NOMO-1 treated with DMSO at 0.1 percent for 48 hours (cell line): ENCODE data around the gene HPS5.
"Not testable (repeated sequence)": the region's sequence is repeated elsewhere in the genome, so short reads cannot be mapped to it uniquely, and the experiment has no call there.

ENCODE experiments used
- DNase-seq: peaks from one replicate; lab custom pipeline; 2025; ENCODE audit not compliant: unreplicated experiment; lab: John Stamatoyannopoulos, UW

HPS5 gene

DNA sequence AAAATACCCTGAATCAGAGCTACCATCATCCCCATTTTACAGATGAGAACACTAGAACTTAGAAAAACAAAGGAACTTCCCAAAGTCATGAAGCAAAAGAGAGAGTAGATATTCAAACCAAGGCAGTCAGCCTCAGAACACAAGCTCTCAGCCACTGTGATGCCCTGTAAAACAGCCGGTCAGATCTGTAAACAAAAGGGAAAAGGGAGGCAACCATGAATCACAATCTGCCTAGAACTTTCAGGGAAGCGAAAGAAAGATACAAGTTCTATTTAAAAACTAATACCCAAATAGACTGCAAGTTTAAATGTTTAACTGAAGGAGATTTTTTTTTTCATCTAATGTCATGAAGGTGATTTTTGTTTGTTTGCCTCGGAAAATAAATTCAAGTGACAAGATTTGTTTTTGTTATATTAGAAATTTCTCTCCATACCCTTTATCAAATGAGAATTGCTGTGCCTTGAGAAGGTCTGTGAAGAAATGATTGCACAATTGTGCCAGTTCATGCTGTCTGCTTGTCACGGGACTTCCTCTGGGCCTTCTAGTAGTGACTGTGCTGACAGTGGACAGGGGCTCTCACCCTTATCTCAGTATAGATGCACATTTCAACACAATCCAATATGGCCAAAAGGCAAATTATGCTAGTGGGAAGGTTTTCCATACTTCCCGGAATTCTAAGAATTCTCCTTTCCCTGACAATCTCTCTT lies 44.2 kb downstream of the HPS5 start:
- DNase-seq: peak; percentile 89

DNA sequence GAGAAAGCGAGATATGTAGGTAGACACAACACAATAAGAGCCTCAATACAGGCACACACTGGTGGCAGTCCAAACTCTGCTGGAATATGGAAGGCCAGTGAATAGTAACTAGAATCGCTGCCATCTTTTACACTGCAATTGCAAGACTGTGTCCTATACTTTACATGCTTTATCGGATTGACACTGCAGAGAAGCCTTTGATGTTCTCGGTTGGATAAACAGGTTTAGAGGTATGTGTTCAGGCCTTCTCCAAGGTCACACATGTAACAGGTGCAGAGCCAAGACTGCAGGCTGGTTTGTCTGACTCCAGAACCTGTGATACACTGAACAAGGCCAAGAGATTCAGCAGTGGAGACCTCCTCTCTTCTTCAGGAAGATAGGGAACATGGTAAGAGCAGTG lies 50.7 kb downstream of the HPS5 start:
- DNase-seq: no peak

DNA sequence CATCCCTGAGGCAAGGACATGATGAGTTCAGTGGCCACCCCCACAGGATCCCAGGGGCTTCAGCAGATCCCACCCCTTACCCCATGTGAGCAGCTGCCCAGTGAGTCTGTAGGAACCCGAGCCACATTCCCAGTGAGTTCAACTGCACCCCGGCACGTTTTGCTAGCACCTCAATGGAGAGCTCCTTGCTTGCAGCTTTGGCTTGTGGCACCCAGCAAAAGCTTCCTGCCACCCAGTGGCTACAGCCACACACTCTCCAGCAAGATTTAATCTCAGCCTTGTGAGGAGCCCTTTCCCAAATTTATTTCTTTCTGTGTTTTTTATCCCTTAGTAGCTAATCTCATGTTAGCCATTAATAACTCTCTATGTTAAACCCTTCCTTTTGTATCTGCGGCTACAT lies 51.8 kb downstream of the HPS5 start:
- no peak for DNase-seq

DNA sequence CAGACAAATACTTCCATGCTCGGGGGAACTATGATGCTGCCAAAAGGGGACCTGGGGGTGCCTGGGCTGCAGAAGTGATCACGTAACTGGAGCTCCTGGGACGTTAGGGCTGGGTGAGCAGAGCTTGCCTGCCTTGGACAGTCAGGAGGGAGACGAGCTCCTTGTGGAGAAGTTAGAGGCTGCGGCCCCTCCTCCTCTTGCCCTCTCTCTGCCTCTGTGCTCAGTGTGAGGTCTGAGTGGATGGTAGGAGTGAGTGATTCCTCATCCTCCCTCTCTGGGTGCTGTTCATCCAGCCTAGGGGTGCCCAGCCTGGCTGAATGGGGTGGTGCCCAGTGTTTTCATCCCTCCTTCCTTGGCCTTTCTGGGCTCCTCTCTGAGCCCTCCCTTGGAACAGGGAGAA lies 52.7 kb downstream of the HPS5 start:
- DNase-seq: not testable (repeated sequence)

DNA sequence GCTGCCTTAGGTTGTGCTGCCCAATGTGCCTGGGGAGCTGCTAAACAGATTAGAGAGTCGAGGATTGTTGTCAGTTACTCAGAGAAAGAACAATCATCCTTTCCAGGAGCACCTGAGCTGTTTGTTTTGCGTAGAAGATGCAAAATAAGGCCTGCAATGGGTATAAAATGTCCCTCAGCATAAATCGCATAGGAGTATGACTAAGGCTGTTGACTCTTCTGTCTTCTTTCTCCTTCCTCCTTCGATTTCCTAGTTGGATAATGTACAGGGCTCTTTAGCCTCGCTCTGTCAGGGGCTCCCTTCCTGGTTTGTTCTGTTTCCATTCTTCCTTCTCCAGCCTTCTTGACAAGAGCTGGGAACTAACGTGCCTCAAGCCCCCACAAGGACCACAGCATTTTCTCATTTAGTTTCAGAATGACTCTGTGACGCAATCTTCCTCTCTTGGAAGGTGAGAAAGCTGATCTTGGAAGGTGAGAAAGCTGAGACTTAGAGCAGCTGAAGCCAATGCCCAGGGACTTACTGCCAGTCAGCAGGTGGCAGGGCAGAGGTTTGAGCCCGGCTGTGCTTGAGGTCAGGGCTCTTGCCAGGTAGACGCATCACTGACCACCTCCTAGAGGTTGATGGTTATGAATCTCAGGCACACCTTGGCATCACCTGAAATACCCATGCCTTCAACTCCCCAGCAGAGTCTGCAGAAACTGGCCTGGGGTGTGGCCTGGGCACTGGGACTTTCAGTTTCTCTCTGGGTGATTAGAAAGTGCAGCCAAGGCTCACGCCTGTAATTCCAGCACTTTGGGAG lies 54.4 kb downstream of the HPS5 start:
- not testable (repeated sequence) for DNase-seq

DNA sequence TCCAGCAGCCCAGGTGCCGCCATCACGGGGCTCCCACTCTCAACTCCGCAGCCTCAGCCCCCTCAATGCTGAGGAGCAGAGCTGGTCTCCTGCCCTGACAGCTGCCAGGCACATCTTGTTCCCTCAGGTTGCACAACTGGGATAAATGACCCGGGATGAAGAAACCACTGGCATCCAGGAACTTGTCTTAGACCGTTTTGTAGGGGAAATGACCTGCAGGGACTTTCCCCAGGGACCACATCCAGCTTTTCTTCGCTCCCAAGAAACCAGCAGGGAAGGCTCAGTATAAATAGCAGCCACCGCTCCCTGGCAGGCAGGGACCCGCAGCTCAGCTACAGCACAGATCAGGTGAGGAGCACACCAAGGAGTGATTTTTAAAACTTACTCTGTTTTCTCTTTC lies 56.0 kb downstream of the HPS5 start, which contains the start of gene SAA1:
Gene SAA1 (plus strand): TSS at position 316 of the 400 bp plus-strand sequence. CDS start 624 bp downstream, outside the sequence.
- no peak for DNase-seq

DNA sequence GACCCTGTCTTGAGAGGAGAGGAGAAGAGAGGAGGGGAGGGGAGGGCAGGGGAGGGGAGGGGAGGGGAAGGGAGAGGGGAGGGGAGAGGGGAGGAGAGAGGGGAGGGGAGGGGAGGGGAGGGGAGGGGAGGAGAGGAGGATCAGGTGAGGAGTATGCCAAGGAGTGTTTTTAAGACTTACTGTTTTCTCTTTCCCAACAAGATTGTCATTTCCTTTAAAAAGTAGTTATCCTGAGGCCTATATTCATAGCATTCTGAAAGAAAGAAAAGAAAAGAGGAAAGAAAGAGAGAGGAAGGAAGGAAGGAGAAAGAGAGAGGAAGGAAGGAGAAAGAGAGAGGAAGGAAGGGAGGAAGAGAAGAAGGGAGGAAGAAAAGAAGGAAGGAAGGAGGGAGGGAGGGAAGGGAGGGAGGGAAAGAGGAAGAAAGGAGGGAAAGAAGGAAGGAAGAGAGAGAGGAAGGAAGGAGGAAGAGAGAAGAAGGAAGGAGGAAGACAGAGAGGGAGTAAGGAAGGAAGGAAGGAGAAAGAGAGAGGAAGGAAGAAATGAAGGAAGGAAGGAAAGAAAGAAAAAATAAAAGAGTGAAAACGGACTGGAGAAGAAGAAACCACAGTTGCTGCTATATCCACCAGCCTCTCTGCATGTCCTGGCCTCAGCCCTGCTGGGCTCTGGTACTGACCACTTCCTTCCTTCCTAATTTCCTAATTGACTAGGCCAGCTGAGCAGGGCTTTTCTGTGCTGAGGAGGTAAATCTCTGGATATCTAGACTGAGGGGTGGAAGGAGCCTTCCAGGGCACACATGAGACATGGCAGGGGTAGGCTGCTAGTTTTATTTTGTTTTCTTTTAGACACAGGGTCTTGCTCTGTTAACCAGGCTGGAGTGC lies 57.0 kb downstream of the HPS5 start:
- DNase-seq: no peak

DNA sequence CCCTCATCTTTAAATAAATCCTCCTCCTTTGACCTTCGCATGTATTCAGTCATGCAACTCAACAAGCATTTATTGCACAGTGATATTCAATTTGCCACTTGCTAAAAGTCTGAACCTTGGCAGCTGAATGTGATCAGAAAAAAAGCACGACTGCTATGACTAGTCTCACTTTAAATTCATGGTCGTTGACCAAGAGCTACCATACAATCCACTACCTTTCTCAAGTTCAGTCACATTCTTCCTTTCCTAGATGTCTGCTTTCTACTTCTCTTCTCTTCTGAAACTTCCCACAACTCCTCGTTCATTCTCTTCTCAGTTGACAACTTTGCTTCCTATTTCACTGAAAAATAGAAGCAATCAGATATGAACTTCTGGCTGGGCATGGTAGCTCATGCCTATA lies 57.9 kb downstream of the HPS5 start:
- no peak for DNase-seq

DNA sequence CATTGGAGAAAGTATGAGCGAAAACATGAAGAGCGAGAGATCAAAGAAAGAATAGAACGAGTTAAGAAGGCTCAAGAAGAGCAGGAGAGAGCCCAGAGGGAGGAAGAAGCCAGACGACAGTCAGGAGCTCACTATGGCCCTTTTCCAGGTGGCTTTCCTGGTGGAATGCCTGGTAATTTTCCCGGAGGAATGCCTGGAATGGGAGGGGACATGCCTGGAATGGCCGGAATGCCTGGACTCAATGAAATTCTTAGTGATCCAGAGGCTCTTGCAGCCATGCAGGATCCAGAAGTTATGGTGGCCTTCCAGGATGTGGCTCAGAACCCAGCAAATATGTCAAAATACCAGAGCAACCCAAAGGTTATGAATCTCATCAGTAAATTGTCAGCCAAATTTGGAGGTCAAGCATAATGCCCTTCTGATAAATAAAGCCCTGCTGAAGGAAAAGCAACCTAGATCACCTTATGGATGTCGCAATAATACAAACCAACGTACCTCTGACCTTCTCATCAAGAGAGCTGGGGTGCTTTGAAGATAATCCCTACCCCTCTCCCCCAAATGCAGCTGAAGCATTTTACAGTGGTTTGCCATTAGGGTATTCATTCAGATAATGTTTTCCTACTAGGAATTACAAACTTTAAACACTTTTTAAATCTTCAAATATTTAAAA lies 59.1 kb downstream of the HPS5 start:
- not testable (repeated sequence) for DNase-seq

DNA sequence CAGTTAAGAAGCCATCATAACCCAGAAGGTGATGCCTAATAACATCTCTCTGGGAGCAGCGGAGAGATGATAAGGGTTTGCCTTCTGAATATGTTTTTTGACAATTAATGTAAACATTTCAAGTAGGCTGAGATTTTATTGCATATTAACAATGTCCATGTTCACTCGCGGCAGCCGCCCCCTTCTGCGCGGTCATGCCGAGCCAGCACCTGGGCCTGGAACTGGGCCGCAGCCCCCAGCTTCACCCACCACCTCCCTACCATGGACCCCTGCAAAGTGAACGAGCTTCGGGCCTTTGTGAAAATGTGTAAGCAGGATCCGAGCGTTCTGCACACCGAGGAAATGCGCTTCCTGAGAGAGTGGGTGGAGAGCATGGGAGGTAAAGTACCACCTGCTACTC lies 60.2 kb downstream of the HPS5 start:
- DNase-seq: no peak

DNA sequence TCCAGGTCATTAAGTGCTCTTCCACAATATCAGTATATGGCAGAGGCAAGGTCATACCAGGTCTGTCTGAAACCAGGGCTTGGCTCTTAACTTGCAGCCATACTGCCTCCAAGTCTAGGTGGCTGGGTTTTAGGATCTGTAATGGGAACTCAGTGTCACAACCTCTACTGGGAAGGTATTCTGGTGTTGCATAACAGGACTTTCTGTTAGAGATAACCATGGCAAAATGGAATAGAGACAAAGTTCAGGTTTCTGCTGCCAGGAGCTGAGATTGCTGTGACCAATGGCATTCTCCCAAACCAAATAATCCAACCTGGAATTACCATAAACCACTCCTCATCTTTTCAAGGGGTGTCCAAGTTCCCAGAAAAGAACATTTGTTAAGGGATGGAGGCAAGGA lies 62.7 kb downstream of the HPS5 start:
- no peak for DNase-seq

DNA sequence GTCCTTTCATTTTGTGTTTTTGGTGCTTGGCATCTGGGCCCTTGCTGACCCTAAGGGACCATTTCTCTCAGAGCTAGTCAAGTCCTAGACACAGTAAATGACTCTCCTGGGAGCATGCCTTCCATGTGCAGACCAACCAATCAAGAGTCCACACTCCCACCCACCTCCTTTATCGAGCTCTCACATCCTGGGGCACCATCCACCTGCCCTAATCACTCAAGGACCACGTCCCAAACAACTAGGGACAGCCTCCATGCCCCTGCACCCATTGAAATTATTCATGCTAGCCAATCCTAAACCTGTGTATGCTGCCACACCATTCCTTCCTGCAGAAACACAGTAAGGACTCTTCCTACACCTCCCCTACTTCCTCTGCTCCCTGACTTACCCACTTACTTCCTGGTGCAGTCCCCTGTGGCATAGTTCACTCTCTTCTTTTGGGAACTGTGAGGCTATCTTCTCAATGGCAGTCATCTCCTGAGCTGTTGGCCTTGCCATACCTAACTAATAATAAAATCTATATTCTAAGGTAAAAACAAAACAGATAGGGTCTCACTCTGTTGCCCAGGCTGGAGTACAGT lies 67.1 kb downstream of the HPS5 start:
- DNase-seq: no peak

DNA sequence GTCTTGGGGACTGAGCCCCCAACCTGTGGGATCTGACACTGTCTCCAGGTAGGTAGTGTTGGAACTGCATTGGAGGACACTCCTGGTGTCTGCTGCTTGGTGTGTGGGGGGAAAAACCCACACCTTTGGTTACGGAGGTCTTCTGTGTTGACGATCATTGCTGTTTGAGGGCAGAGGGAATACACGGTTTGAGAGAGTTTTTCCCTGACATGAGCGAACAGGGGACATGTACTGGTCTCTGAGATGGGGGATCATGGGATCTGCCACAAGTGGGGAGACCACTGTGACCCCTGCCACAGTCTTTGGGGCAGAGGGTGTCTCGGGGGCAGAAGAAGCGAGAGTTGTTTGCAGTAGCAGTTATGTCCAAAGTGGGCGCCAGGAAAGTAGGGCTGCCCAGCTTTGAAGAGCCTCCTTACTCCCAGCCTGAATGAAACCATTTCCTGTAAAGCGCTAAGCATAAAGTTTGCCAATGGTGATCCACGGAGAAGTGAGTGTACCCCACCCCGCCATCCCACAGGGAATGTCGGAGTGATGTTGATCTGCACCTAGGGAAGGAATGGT lies 68.1 kb downstream of the HPS5 start:
- no peak for DNase-seq

DNA sequence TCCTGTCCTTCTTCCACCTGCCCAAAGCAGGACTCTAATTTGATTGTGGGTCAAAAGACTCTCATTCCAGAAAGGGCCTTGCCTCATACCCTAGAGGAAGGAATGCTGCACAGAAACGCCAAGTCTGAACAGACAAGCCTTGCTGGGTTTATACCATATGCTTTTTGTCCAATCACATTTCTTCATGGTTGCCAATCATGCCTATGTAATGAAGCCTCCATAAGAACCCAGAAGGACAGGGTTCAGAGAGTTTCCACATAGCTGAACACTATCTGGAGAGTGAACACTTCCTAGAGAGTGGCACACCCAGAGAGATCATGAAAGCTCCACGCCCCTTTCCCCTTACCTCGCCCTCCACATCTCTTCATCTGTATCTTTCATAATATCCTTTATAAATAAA lies 68.7 kb downstream of the HPS5 start:
- no peak for DNase-seq

DNA sequence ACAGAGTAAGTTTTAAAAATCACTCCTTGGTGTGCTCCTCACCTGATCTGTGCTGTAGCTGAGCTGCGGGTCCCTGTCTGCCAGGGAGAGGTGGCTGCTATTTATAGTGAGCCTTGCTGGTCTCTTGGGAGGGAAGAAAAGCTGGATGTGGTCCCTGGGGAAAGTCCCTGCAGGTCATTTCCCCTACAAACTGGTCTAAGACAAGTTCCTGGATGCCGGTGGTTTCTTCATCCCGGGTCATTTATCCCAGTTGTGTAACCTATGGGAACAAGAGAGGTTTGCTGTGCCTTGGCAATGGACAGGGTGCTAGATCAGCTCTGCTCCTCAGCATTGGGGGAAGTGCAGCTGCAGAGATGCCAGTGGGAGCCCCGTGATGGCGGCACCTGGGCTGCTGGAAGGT lies 73.4 kb downstream of the HPS5 start, which contains the start of gene SAA2:
Gene SAA2 (minus strand): TSS at position 108 of the 400 bp plus-strand sequence. CDS start 657 bp downstream, outside the sequence.
- DNase-seq: no peak

DNA sequence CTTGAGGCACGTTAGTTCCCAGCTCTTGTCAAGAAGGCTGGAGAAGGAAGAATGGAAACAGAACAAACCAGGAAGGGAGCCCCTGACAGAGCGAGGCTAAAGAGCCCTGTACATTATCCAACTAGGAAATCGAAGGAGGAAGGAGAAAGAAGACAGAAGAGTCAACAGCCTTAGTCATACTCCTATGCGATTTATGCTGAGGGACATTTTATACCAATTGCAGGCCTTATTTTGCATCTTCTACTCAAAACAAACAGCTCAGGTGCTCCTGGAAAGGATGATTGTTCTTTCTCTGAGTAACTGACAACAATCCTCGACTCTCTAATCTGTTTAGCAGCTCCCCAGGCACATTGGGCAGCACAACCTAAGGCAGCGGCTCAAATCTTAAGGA lies 74.8 kb downstream of the HPS5 start:
- not testable (repeated sequence) for DNase-seq

DNA sequence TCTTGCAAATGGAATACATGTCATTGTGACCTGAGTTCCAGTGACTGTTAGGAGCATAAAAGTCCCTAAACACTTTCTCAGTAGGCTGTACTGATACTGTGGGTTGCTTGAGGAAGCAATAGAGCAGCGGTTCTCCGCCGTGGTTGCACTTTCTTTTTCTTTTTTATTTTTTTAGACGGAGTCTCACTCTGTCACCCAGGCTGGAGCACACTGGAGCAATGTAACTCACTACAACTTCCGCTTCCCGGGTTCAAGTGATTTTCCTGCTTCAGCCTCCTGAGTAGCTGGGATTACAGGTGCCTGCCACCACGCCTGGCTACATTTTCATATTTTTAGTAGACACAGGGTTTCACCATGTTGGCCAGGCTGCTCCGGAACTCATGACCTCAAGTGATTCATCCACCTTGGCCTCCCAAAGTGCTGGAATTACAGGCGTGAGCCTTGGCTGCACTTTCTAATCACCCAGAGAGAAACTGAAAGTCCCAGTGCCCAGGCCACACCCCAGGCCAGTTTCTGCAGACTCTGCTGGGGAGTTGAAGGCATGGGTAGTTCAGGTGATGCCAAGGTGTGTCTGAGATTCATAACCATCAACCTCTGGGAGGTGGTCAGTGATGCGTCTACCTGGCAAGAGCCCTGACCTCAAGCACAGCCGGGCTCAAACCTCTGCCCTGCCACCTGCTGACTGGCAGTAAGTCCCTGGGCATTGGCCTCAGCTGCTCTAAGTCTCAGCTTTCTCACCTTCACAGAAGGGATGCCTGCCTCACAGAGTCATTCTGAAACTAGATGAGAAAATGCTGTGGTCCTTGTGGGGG lies 75.4 kb downstream of the HPS5 start:
- DNase-seq: peak; percentile 41

DNA sequence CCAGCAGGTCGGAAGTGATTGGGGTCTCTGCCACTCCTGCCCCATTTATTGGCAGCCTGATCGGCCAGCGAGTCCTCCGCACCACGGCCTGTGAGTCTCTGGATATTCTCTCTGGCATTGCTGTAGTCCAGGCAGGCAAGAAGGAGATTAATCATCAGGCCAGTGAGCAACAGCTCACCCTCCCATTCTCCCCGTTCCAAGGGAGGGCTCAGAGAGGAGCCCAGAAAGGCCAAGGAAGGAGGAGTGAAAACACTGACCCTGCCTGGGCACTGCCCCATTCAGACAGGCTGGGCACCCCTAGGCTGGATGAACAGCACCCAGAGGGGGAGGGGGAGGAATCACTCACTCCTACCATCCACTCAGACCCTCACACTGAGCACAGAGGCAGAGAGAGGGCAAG lies 76.5 kb downstream of the HPS5 start:
- no peak for DNase-seq

DNA sequence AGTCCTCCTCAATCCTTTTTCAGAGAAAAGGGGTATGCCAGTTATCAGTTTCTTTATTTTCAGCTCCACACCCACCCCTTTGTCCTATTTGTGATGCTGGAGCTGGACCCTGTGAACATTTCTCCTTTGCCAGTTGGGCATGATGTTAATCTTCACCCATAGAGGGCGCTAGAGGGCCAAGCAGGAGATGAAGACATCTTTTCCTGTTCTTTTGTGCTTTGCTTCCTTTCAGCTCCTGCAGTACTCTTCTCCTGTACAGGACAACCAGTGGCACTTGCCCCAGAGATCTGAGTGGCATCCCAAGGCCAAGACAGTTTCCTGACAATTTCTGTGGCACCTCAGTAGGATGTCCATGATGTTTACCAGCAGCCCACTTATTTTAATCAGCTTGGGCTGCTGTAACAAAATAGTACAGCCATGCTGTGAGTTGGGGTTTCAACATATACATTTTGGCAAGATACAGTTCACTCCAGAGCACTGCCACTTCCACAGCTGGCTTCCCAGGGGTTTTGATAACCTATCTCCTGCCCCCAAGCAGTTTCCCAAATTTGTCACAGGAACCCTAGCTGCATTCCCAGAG lies 78.1 kb downstream of the HPS5 start:
- DNase-seq: peak; percentile 58
